ENCODE measurements around the gene TAMALIN. TPM values are rescaled to one million over a fixed set of nuclear protein-coding genes. Genes with fewer than 3 reads are reported as not detected.

TAMALIN gene
- total RNA-seq, 1 experiment from 2014 or later, result 1.2 TPM

DNA sequence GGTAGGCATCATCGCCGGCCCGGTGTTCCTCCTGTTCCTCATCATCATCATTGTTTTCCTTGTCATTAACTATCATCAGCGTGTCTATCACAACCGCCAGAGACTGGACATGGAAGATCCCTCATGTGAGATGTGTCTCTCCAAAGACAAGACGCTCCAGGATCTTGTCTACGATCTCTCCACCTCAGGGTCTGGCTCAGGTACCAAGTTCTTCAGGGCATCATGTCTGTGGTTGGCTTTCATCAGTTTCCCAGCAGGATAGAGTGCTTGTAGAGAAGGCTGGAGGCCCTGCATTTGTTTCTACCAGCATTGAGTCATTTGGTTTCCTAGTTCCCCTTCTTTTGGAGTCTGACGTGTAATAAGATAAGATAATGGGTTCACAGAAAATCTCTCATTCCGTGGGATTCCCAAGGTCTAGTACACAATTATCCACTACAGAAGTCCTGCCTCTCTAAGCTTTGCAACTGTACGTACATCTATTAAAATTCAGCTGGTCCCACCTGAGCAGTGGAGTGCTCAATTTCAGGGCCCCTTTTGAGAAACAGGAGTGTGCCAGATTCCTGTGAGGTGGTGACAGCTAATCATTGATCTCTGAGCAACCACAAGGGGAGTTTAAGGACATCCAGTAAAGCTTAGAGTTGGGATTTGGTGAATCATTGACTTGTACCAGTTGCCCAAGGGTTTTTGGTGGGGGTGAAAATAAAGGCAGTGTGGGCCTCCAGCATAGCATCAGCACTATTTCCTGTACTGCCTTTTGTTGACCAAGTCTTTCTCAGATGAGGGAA, 30.2 kb upstream of the TAMALIN start:
- Histone ChIP-seq H3K9ac (ENCODE audit: extremely low read depth, insufficient read length, low read length) (no peak overlapping the region), H3K27me3 (ENCODE audit: insufficient read depth, low read length) (no peaks in the 10 kb centered on the region), H3K18ac (ENCODE audit: insufficient read length, low read depth, low read length) (no peak overlapping the region), H2BK20ac (ENCODE audit: low read depth, low read length, poor library complexity, severe bottlenecking) (no peak overlapping the region), H2AFZ (ENCODE audit: low read length) (no peak overlapping the region), H2BK5ac (ENCODE audit: insufficient read length, low read length) (no peak overlapping the region), H3T11ph (ENCODE audit: low read length) (no peak overlapping the region), H4K91ac (ENCODE audit: insufficient read length, low read depth, low read length) (no peak overlapping the region), H3K4me1 (ENCODE audit: insufficient read depth, low read length) (peaks cover 7% of the 10 kb centered on the region; the same call in 1 of the 2 replicates), H3K4me2 (ENCODE audit: insufficient read depth, insufficient read length, low read length) (no peak overlapping the region), H4K8ac (replicated peaks; ENCODE audit: insufficient read length, low read depth, low read length) (no peak overlapping the region), H3K79me1 (ENCODE audit: insufficient read depth, low read depth, low read length, poor library complexity, severe bottlenecking) (no peaks in the 10 kb centered on the region), H3K4ac (ENCODE audit: low read depth, low read length) (no peak overlapping the region), H4K20me1 (ENCODE audit: control insufficient read depth, insufficient read depth, insufficient read length) (no peaks in the 10 kb centered on the region), H3K9me3 (ENCODE audit: control insufficient read depth, low read depth, low read length) (no peaks in the 10 kb centered on the region), H2BK15ac (ENCODE audit: low read depth, low read length) (no peak overlapping the region), H2BK12ac (ENCODE audit: insufficient read length, low read depth, low read length) (no peak overlapping the region), H4K5ac (ENCODE audit: insufficient read length, low read depth, low read length) (no peak overlapping the region), H3K27ac (ENCODE audit: insufficient read length, low read depth, low read length) (no peak overlapping the region), H3K56ac (ENCODE audit: insufficient read length, low read depth, low read length) (no peak overlapping the region), H2AK5ac (ENCODE audit: insufficient read length, low read length) (no peak overlapping the region), H3K23ac (ENCODE audit: insufficient read length, low read depth, low read length) (no peak overlapping the region), H2BK120ac (ENCODE audit: low read depth, low read length, poor library complexity, severe bottlenecking) (no peak overlapping the region), H3K79me2 (ENCODE audit: insufficient read depth, low read length) (no peaks in the 10 kb centered on the region), H3K14ac (ENCODE audit: insufficient read depth, low read length) (no peak overlapping the region), H3K23me2 (ENCODE audit: insufficient read length, low read depth, low read length, poor library complexity, severe bottlenecking) (no peaks in the 10 kb centered on the region)
- peaks cover 27 to 56% (median 41%) of the 10 kb centered on the region in 3 experiments; a peak in 6 of 7 replicates for H3K36me3 Mint-ChIP-seq (ENCODE audit: insufficient read depth in 1 of 3, low read depth in 3 of 3)
- TF ChIP-seq, protein P1, sequence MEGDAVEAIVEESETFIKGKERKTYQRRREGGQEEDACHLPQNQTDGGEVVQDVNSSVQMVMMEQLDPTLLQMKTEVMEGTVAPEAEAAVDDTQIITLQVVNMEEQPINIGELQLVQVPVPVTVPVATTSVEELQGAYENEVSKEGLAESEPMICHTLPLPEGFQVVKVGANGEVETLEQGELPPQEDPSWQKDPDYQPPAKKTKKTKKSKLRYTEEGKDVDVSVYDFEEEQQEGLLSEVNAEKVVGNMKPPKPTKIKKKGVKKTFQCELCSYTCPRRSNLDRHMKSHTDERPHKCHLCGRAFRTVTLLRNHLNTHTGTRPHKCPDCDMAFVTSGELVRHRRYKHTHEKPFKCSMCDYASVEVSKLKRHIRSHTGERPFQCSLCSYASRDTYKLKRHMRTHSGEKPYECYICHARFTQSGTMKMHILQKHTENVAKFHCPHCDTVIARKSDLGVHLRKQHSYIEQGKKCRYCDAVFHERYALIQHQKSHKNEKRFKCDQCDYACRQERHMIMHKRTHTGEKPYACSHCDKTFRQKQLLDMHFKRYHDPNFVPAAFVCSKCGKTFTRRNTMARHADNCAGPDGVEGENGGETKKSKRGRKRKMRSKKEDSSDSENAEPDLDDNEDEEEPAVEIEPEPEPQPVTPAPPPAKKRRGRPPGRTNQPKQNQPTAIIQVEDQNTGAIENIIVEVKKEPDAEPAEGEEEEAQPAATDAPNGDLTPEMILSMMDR (conservative IDR thresholded peaks at IDR 0.05), result no peak
- no peak for DNase-seq
- H3K4me3 Mint-ChIP-seq, result no peak overlapping the region; a peak in 1 of 5 replicates
- H3K27me3 Mint-ChIP-seq (ENCODE audit: low read depth), result no peaks in the 10 kb centered on the region
- H3K27ac Mint-ChIP-seq, result no peak overlapping the region
- H3K9me3 Mint-ChIP-seq, result no peaks in the 10 kb centered on the region
- H3K4me1 Mint-ChIP-seq, result peaks cover 23 to 34% of the 10 kb centered on the region in 2 experiments
- no CpG with 5 or more reads among the region's 10 CpGs for WGBS (ENCODE audit: extremely low coverage, insufficient read length, low lambda C conversion rate)
